ENCODE results near the gene CCBE1.

DNA sequence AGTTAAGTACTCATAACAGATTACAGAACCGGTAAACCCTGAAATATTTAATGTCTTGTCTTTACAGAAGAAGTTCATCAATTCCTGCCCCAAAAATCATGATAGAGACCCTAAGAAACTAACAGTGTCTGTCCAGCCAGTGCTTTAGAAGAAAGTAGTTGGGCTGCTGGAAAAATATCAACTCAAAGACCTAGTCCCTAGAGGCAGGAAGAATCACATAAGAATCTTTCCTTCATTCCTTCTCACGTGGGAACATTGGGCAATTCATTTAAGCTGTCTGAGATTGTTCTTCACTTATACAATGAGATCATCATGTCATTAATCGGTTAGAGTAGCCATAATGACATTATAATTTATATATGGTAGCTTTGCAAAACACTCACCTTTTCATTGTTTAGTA is 156.4 kb downstream of the CCBE1 start:
- TF ChIP-seq EZH2 (IDR thresholded peaks at IDR 0.05; ENCODE audit: low read length, missing control alignments) = no peak
- TF ChIP-seq, protein P1, sequence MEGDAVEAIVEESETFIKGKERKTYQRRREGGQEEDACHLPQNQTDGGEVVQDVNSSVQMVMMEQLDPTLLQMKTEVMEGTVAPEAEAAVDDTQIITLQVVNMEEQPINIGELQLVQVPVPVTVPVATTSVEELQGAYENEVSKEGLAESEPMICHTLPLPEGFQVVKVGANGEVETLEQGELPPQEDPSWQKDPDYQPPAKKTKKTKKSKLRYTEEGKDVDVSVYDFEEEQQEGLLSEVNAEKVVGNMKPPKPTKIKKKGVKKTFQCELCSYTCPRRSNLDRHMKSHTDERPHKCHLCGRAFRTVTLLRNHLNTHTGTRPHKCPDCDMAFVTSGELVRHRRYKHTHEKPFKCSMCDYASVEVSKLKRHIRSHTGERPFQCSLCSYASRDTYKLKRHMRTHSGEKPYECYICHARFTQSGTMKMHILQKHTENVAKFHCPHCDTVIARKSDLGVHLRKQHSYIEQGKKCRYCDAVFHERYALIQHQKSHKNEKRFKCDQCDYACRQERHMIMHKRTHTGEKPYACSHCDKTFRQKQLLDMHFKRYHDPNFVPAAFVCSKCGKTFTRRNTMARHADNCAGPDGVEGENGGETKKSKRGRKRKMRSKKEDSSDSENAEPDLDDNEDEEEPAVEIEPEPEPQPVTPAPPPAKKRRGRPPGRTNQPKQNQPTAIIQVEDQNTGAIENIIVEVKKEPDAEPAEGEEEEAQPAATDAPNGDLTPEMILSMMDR (conservative IDR thresholded peaks at IDR 0.05 in 1 of 2, IDR thresholded peaks at IDR 0.05 in 1 of 2; ENCODE audit: low read depth in 1 of 2, low read length in 2 of 2) = no peak
